K562 (cell line): ENCODE measurements around the gene HSD17B2. TPM values are rescaled to one million over a fixed set of nuclear protein-coding genes. Genes with fewer than 3 reads are reported as not detected.

Experiments used
- ATAC-seq: fragments of 200-7000 bp; cut with Tn5 transposase; 3 replicates; pipeline ENCODE4 v1.9.1; 2020; ENCODE audit warnings: moderate library complexity
- BruUV-seq: library from RNA; stranded (reverse); fragments of 400-500 nt; replicated peaks from 2 replicates; lab custom pipeline; 2021; lab: Mats Ljungman, UMichigan
- CTCF ChIA-PET: fragments of 300-600 bp; formaldehyde crosslinking; extraction: SDS; loops from one replicate; lab custom pipeline; 2021; ENCODE audit warnings: low intra/inter-chr PET ratio; lab: Yijun Ruan, JAX
- POLR2A ChIA-PET: fragments of 300-600, 350-650 bp; sonication (Branson Sonifier 250); formaldehyde crosslinking; extraction: SDS; loops from one replicate; lab custom pipeline; 2021; ENCODE audit warnings: antibody characterized with exemption, inconsistent platforms; lab: Yijun Ruan, JAX
- DNase-seq, 4 experiments: peaks; one replicate each; pipeline versions ENCODE4 v3.0.0 to v3.0.0-alpha.2; 2011 to 2018; ENCODE audit warnings: low spot score in 3 of 4, mixed read lengths in 3 of 4; ENCODE audit errors: extremely low read depth in 1 of 4
- FAIRE-seq: peaks from 2 replicates; lab custom pipeline; 2011; peaks lifted over from hg19 to GRCh38; lab: Jason Lieb, UNC
- H2AFZ ChIP-seq: 2 replicates; pipeline ENCODE4 v1.6.0; 2011; ENCODE audit warnings: low read depth, low read length, control low read depth, inconsistent platforms
- H3K27ac ChIP-seq: fragments of 200-600 bp; 3 replicates; pipeline ENCODE4 v1.8.0; 2011; ENCODE audit warnings: low read depth, mild to moderate bottlenecking, control low read depth, inconsistent platforms, low read length, moderate library complexity, mixed read lengths; ENCODE audit errors: extremely low read depth
- H3K27me3 ChIP-seq, 2 experiments: fragments of 300-600 bp in 1 of 2; 2 replicates in 1 of 2; 3 replicates in 1 of 2; pipeline versions ENCODE4 v1.6.0 to v1.8.0; 2011; ENCODE audit warnings: inconsistent platforms in 2 of 2, low read length in 2 of 2, mild to moderate bottlenecking in 1 of 2, mixed read lengths in 1 of 2, moderate library complexity in 1 of 2; ENCODE audit not compliant: control insufficient read depth in 2 of 2, insufficient read depth in 2 of 2
- H3K36me3 ChIP-seq: fragments of 300-600 bp; 3 replicates; pipeline ENCODE4 v1.8.0; 2011; ENCODE audit warnings: mild to moderate bottlenecking, low read length, inconsistent platforms; ENCODE audit not compliant: control insufficient read depth, insufficient read depth
- H3K4me1 ChIP-seq, 2 experiments: fragments of 200-600 bp in 1 of 2; replicated peaks in 1 of 2; 2 replicates in 1 of 2; 3 replicates in 1 of 2; pipeline versions ENCODE4 v1.5.1 to v1.8.0; 2011; ENCODE audit warnings: inconsistent platforms in 2 of 2, low read length in 2 of 2, mild to moderate bottlenecking in 1 of 2, mixed read lengths in 1 of 2, moderate library complexity in 1 of 2; ENCODE audit not compliant: control insufficient read depth in 2 of 2, insufficient read depth in 2 of 2
- H3K4me2 ChIP-seq: 2 replicates; pipeline ENCODE4 v1.6.1; 2011; ENCODE audit warnings: low read length, control low read depth, inconsistent platforms, mixed read lengths; ENCODE audit not compliant: insufficient read depth
- H3K4me3 ChIP-seq: fragments of 200-600 bp; sonication (generic), shearing (Covaris generic); 2 replicates; pipeline ENCODE4 v1.5.1; 2016; ENCODE audit warnings: control low read depth, inconsistent platforms
- H3K79me2 ChIP-seq: fragments of 200-600 bp; 3 replicates; pipeline ENCODE4 v1.8.0; 2011; ENCODE audit warnings: low read length, inconsistent platforms; ENCODE audit not compliant: control insufficient read depth, insufficient read depth
- H3K9ac ChIP-seq, 2 experiments: 2 replicates each; pipeline versions ENCODE4 v1.6.0 to v1.6.1; 2011; ENCODE audit warnings: low read depth in 2 of 2, low read length in 2 of 2, control low read depth in 1 of 2, inconsistent platforms in 1 of 2, mild to moderate bottlenecking in 1 of 2, mixed read lengths in 1 of 2; ENCODE audit not compliant: insufficient read depth in 1 of 2
- H3K9me1 ChIP-seq: one replicate; pipeline ENCODE4 v1.6.0; 2011; ENCODE audit warnings: inconsistent platforms, mild to moderate bottlenecking, low read length, moderate library complexity; ENCODE audit not compliant: control insufficient read depth, insufficient read depth
- H3K9me3 ChIP-seq: replicated peaks from 2 replicates; pipeline ENCODE4 v1.5.1; 2011; ENCODE audit warnings: low read depth, low read length, inconsistent platforms; ENCODE audit not compliant: control insufficient read depth, insufficient read depth
- H4K20me1 ChIP-seq: replicated peaks from 2 replicates; pipeline ENCODE4 v1.6.1; 2011; ENCODE audit warnings: low read length, inconsistent platforms, mixed read lengths; ENCODE audit not compliant: control insufficient read depth, insufficient read depth
- E2F8 ChIP-seq: fragments of 450-650 bp; IDR thresholded peaks from 2 replicates; pipeline ENCODE4 v1.7.1; 2018; ENCODE audit warnings: mild to moderate bottlenecking, low read depth; ENCODE audit not compliant: partially characterized antibody
- KLF10 ChIP-seq: fragments of 250-450 bp; sonication (Bioruptor Pico); IDR thresholded peaks from 2 replicates; pipeline ENCODE4 v1.6.1; 2021; ENCODE audit warnings: matching md5 sums
- LCOR ChIP-seq: sonication (generic); formaldehyde crosslinking; IDR thresholded peaks from 2 replicates; pipeline ENCODE4 v1.8.0; 2022; ENCODE audit warnings: mild to moderate bottlenecking, missing genetic modification reagents
- MNT ChIP-seq, 2 experiments: fragments of 450-650 bp; conservative IDR thresholded peaks; 2 replicates each; pipeline ENCODE4 v1.6.1; 2017; ENCODE audit warnings: mild to moderate bottlenecking in 2 of 2, moderate library complexity in 2 of 2
- MXD1 ChIP-seq: fragments of 250-450 bp; sonication (Bioruptor Pico); IDR thresholded peaks from 2 replicates; pipeline ENCODE4 v1.8.0; 2021; ENCODE audit warnings: borderline replicate concordance, mild to moderate bottlenecking, moderate library complexity; ENCODE audit not compliant: poor library complexity, severe bottlenecking
- PRPF4 ChIP-seq: fragments of 200-400 bp; formaldehyde crosslinking; IDR thresholded peaks from one replicate; pipeline ENCODE4 v1.6.1; 2017; ENCODE audit warnings: low read length, low read depth, mild to moderate bottlenecking; ENCODE audit not compliant: insufficient read depth, poor library complexity, severe bottlenecking
- SMAD1 ChIP-seq: fragments of 150-350 bp; IDR thresholded peaks from 2 replicates; pipeline ENCODE4 v1.6.1; 2014; ENCODE audit warnings: low read length, low read depth; ENCODE audit not compliant: partially characterized antibody
- TBP ChIP-seq: optimal IDR thresholded peaks from 2 replicates; pipeline ENCODE3; 2011; ENCODE audit warnings: low read depth, low read length, improper control_type of control experiment
- ZNF263 ChIP-seq: sonication (generic); formaldehyde crosslinking; IDR thresholded peaks from 2 replicates; pipeline ENCODE4 v1.8.0; 2022; ENCODE audit warnings: mild to moderate bottlenecking, missing genetic modification reagents, borderline replicate concordance
- ZNF282 ChIP-seq: sonication (generic); formaldehyde crosslinking; IDR thresholded peaks from 2 replicates; pipeline ENCODE4 v1.8.1; 2023; ENCODE audit warnings: missing genetic modification reagents
- ZNF583 ChIP-seq: fragments of 250-450 bp; sonication (Bioruptor Pico); IDR thresholded peaks from 2 replicates; pipeline ENCODE4 v1.4.0; 2020
- WGBS: fragments of 100-300 bp; shearing (Covaris generic); methylation state at CpG from one replicate; pipeline ENCODE4 v1.1.6; 2016; ENCODE audit warnings: low coverage, mixed read lengths; ENCODE audit not compliant: insufficient coverage; ENCODE audit errors: missing lambda C conversion rate; 5-methylcytosine and 5-hydroxymethylcytosine counted together
- in situ Hi-C: fragments of 300-500 bp; cut with MboI; formaldehyde crosslinking; loops from 4 replicates; pipeline ENCODE4 v1.15.0; 2018; ENCODE audit warnings: inconsistent platforms, mixed read lengths
- intact Hi-C: fragments of 100-400 bp; cut with micrococcal nuclease; formaldehyde crosslinking; loops from 2 replicates; pipeline ENCODE4 v1.14.2; 2022
- polyA plus RNA-seq, 8 experiments: library from polyadenylated mRNA; depleted of rRNA in 4 of 8; stranded (reverse) in 5 of 8; unstranded in 3 of 8; fragments of >200 nt; fragmentation: Nextera tagmentation in 2 of 8; fragmentation: Illumina TruSeq in 1 of 8; extraction: Ambion mirVana in 2 of 8; extraction: Trizol in 1 of 8; gene quantifications; 2 replicates each; pipeline versions ENCODE4 v1.2.1 to v1.2.3, GENCODE V29; 2011 to 2014; ENCODE audit warnings: inconsistent platforms in 1 of 8, missing spikeins in 1 of 8
- total RNA-seq, 7 experiments: library from RNA; depleted of rRNA in 6 of 7; stranded (reverse); fragments of >200 nt in 6 of 7; fragmentation: Illumina TruSeq in 2 of 7; extraction: Trizol in 2 of 7; gene quantifications; 2 replicates each; pipeline versions ENCODE4 v1.2.1 to v1.2.3, GENCODE V29; 2011 to 2021; ENCODE audit warnings: low replicate concordance in 1 of 7

HSD17B2 gene
- total and polyA plus RNA-seq, 9 of the 15 experiments (the other 6 are each of a cell fraction or from before 2014, with no cell fraction given), result not detected

GRCh38 chr16:81997738-81998137, 37.3 kb upstream of the HSD17B2 start:
- Histone ChIP-seq H3K27ac (no peak overlapping the region), H3K79me2 (no peaks in the 10 kb centered on the region)
- TF ChIP-seq KLF10 (CRISPR knock-in tag) (no peak), TBP (no peak), PRPF4 (no peak), ZNF282 (CRISPR knock-in tag) (no peak), SMAD1 (no peak), ZNF263 (CRISPR knock-in tag) (no peak)
- TF ChIP-seq, all 486 proteins: peak for 0
- H3K4me3 ChIP-seq, result no peak overlapping the region
- no peak overlapping the region for H3K4me2 ChIP-seq
- H3K9me1 ChIP-seq, result no peaks in the 10 kb centered on the region
- ChIA-PET POLR2A (interaction anchor here (0.6 to 1.9 kb wide), 4 partner anchors 14 to 1282 kb away, joined by 3 to 5 read pairs (median 4); partner anchors contain the start of gene SDR42E1), CTCF (no interaction called here)
- DNase-seq (no peak), ATAC-seq (no peak), FAIRE-seq (no peak)
- peaks cover 0 to 19% of the 10 kb centered on the region in 2 experiments; a peak in 3 of 5 replicates for H3K27me3 ChIP-seq
- BruUV-seq, result no TSS peak
- H3K36me3 ChIP-seq, result no peaks in the 10 kb centered on the region
- in situ Hi-C loops, result no loop called here
- intact Hi-C loops, result loop anchor here (5.0 kb wide), 2 partner anchors 55 to 100 kb away; no protein-coding TSS in a partner anchor
- H3K9ac ChIP-seq, result no peak overlapping the region
- H3K4me1 ChIP-seq, result no peaks in the 10 kb centered on the region; a peak in 1 of 5 replicates
- H2AFZ ChIP-seq, result no peak overlapping the region
- H4K20me1 ChIP-seq, result no peaks in the 10 kb centered on the region
- H3K9me3 ChIP-seq, result no peaks in the 10 kb centered on the region
- 0% methylated on average over 2 of the region's 2 CpGs for WGBS

- CTCF ChIA-PET, result no interaction called here
- in situ Hi-C loops (no loop called here), intact Hi-C loops (no loop called here)
- no peak overlapping the region for H3K4me3 ChIP-seq
- 0% methylated on average over 3 of the region's 3 CpGs for WGBS
- H3K9me3 ChIP-seq, result no peaks in the 10 kb centered on the region
- H3K27ac ChIP-seq, result no peak overlapping the region
- no peaks in the 10 kb centered on the region for H3K36me3 ChIP-seq
- no peaks in the 10 kb centered on the region for H3K9me1 ChIP-seq
- no TSS peak for BruUV-seq
- no peaks in the 10 kb centered on the region for H4K20me1 ChIP-seq
- no peak overlapping the region for H3K4me2 ChIP-seq
- H3K4me1 ChIP-seq, result no peaks in the 10 kb centered on the region
- H3K79me2 ChIP-seq, result no peaks in the 10 kb centered on the region
- H3K27me3 ChIP-seq, result peaks cover 0 to 12% of the 10 kb centered on the region in 2 experiments; a peak in 3 of 5 replicates
- DNase-seq, result no peak
- H2AFZ ChIP-seq, result no peak overlapping the region
- POLR2A ChIA-PET, result no interaction called here
- no peak for FAIRE-seq
- no peak overlapping the region for H3K9ac ChIP-seq
- ATAC-seq, result no peak
- TF ChIP-seq ZNF583 (no peak), MXD1 (no peak), LCOR (CRISPR knock-in tag) (no peak), E2F8 (no peak), MNT (conservative IDR thresholded peaks at IDR 0.05) (no peak)
These were observed 32.2 kb upstream of the HSD17B2 start for GRCh38 chr16:82002831-82003230.
